ENCODE results near the gene HNRNPUL1. TPM values are rescaled to one million over a fixed set of nuclear protein-coding genes. Genes with fewer than 3 reads are reported as not detected.
"Not testable (repeated sequence)": the region's sequence is repeated elsewhere in the genome, so short reads cannot be mapped to it uniquely, and the experiment has no call there.

HNRNPUL1 gene
- total RNA-seq, 1 donor from 2014 or later: 81.1 TPM

GRCh38 chr19:41339936-41340335 lies 75.8 kb downstream of the HNRNPUL1 start:
- DNase-seq (ENCODE audit: low spot score in 2 of 2): no peak
- intact Hi-C loops (cut with DNase I): no loop called here
- H3K4me3 ChIP-seq: no peak overlapping the region
- H3K27ac ChIP-seq: no peak overlapping the region
- H3K4me1 ChIP-seq: no peaks in the 10 kb centered on the region
- peaks cover 57 to 83% of the 10 kb centered on the region in 2 donors for H3K36me3 ChIP-seq
- no peak for TF ChIP-seq CTCF (IDR thresholded peaks at IDR 0.05)
- no peaks in the 10 kb centered on the region for H3K27me3 ChIP-seq
- no peaks in the 10 kb centered on the region for H3K9me3 ChIP-seq

GRCh38 chr19:41341669-41342490 lies 77.7 kb downstream of the HNRNPUL1 start:
- Histone ChIP-seq H3K36me3 (peaks cover 58 to 85% of the 10 kb centered on the region in 2 donors), H3K27me3 (no peaks in the 10 kb centered on the region), H3K9me3 (no peaks in the 10 kb centered on the region), H3K4me3 (no peak overlapping the region), H3K4me1 (no peaks in the 10 kb centered on the region), H3K27ac (no peak overlapping the region)
- intact Hi-C loops (cut with DNase I): no loop called here
- DNase-seq (ENCODE audit: low spot score in 2 of 2): no peak
- no peak for TF ChIP-seq CTCF (IDR thresholded peaks at IDR 0.05)

GRCh38 chr19:41344162-41344561 lies 80.0 kb downstream of the HNRNPUL1 start:
- peaks cover 53 to 80% of the 10 kb centered on the region in 2 donors for H3K36me3 ChIP-seq
- no peak for TF ChIP-seq CTCF (IDR thresholded peaks at IDR 0.05)
- DNase-seq (ENCODE audit: low spot score in 2 of 2): no peak
- H3K27ac ChIP-seq: no peak overlapping the region
- intact Hi-C loops (cut with DNase I): no loop called here
- H3K4me1 ChIP-seq: no peaks in the 10 kb centered on the region
- no peak overlapping the region for H3K4me3 ChIP-seq
- H3K9me3 ChIP-seq: no peaks in the 10 kb centered on the region
- H3K27me3 ChIP-seq: no peaks in the 10 kb centered on the region

GRCh38 chr19:41346916-41347315 lies 82.7 kb downstream of the HNRNPUL1 start:
- H3K27ac ChIP-seq; H3K9me3 ChIP-seq; intact Hi-C loops (cut with DNase I); DNase-seq (ENCODE audit: low spot score in 2 of 2); H3K4me3 ChIP-seq; H3K27me3 ChIP-seq; H3K4me1 ChIP-seq: not testable (repeated sequence)
- H3K36me3 ChIP-seq: peaks cover 42 to 59% of the 10 kb centered on the region in 2 donors

- H3K9me3 ChIP-seq: no peaks in the 10 kb centered on the region
- no peak for DNase-seq (ENCODE audit: low spot score in 2 of 2)
- peak overlapping the region; percentile 66 to 90 for H3K4me3 ChIP-seq
- H3K27me3 ChIP-seq: no peaks in the 10 kb centered on the region
- H3K36me3 ChIP-seq: peaks cover 9 to 24% of the 10 kb centered on the region in 2 donors
- intact Hi-C loops (cut with DNase I): loop anchor here (5.0 kb wide), 1 partner anchor 134 kb away; the partner anchor contains the start of gene AXL
- TF ChIP-seq CTCF (IDR thresholded peaks at IDR 0.05): no peak
- peaks cover 0 to 6% of the 10 kb centered on the region in 2 donors for H3K4me1 ChIP-seq
- H3K27ac ChIP-seq: peak overlapping the region; percentile 88 to 93
Observed at GRCh38 chr19:41350735-41351338, 86.7 kb downstream of the HNRNPUL1 start.

All from ascending aorta (tissue), 2 donors.